GM19351 (cell line): ENCODE results near the gene NSRP1.
"Not testable (repeated sequence)": the region's sequence is repeated elsewhere in the genome, so short reads cannot be mapped to it uniquely, and the experiment has no call there.

ENCODE experiments used
- ATAC-seq: cut with Tn5 transposase; IDR thresholded peaks from one replicate; pipeline ENCODE4 v1.9.1; 2021; ENCODE audit warnings: mild to moderate bottlenecking, moderate library complexity; ENCODE audit not compliant: unreplicated experiment

NSRP1 gene

GRCh38 chr17:30174556-30174955 is 57.9 kb downstream of the NSRP1 start:
- no peak for ATAC-seq

- ATAC-seq, result no peak
Measured at GRCh38 chr17:30176855-30177254, 60.2 kb downstream of the NSRP1 start.

GRCh38 chr17:30186761-30187160 is 70.1 kb downstream of the NSRP1 start:
- ATAC-seq, result no peak

- ATAC-seq, result no peak
Measured at GRCh38 chr17:30187573-30187972, 71.0 kb downstream of the NSRP1 start.

GRCh38 chr17:30188211-30188939 is 71.8 kb downstream of the NSRP1 start:
- ATAC-seq, result no peak

- no peak for ATAC-seq
Measured at GRCh38 chr17:30191072-30191471, 74.5 kb downstream of the NSRP1 start.

- ATAC-seq, result no peak
Measured at GRCh38 chr17:30196504-30196903, 79.9 kb downstream of the NSRP1 start.

- no peak for ATAC-seq
Measured at GRCh38 chr17:30197416-30197815, 80.8 kb downstream of the NSRP1 start.

GRCh38 chr17:30199600-30199999 is 83.0 kb downstream of the NSRP1 start:
- ATAC-seq, result no peak

GRCh38 chr17:30200106-30200505 is 83.5 kb downstream of the NSRP1 start:
- ATAC-seq, result no peak

- not testable (repeated sequence) for ATAC-seq
Measured at GRCh38 chr17:30200656-30201055, 84.0 kb downstream of the NSRP1 start.

GRCh38 chr17:30203471-30203981 is 86.9 kb downstream of the NSRP1 start:
- ATAC-seq, result no peak

- ATAC-seq, result no peak
Measured at GRCh38 chr17:30207655-30208054, 91.0 kb downstream of the NSRP1 start.

GRCh38 chr17:30208214-30208613 is 91.6 kb downstream of the NSRP1 start:
- ATAC-seq, result no peak

GRCh38 chr17:30209930-30210329 is 93.3 kb downstream of the NSRP1 start:
- no peak for ATAC-seq

GRCh38 chr17:30210366-30210765 is 93.8 kb downstream of the NSRP1 start:
- no peak for ATAC-seq

GRCh38 chr17:30210901-30211300 is 94.3 kb downstream of the NSRP1 start:
- no peak for ATAC-seq

- no peak for ATAC-seq
Measured at GRCh38 chr17:30211371-30211770, 94.8 kb downstream of the NSRP1 start.

- peak; percentile 65 for ATAC-seq
Measured at GRCh38 chr17:30212750-30213149, 96.1 kb downstream of the NSRP1 start.

GRCh38 chr17:30217054-30217453 is 100.4 kb downstream of the NSRP1 start:
- ATAC-seq, result no peak

GRCh38 chr17:30217746-30218245 is 101.2 kb downstream of the NSRP1 start:
- ATAC-seq, result no peak

GRCh38 chr17:30218799-30219198 is 102.2 kb downstream of the NSRP1 start:
- no peak for ATAC-seq

GRCh38 chr17:30219315-30219714 is 102.7 kb downstream of the NSRP1 start:
- ATAC-seq, result no peak
